GM12891 (cell line): ENCODE data around the gene CYP3A5.

Experiments
- POLR2A ChIP-seq: IDR thresholded peaks from 2 replicates; pipeline ENCODE4 v1.6.1; 2011; ENCODE audit warnings: low read depth, low read length, control low read depth
- POLR2AphosphoS5 ChIP-seq: IDR thresholded peaks from 2 replicates; pipeline ENCODE4 v1.6.1; 2011; ENCODE audit warnings: low read depth, low read length, control low read depth
- POU2F2 ChIP-seq: IDR thresholded peaks from 2 replicates; pipeline ENCODE4 v1.6.1; 2011; ENCODE audit warnings: low read depth, mild to moderate bottlenecking, control low read depth, low read length, moderate library complexity
- SPI1 ChIP-seq: IDR thresholded peaks from 2 replicates; pipeline ENCODE4 v1.6.1; 2011; ENCODE audit warnings: low read depth, low read length, control low read depth
- TAF1 ChIP-seq: IDR thresholded peaks from 2 replicates; pipeline ENCODE4 v1.6.1; 2011; ENCODE audit warnings: low read depth, low read length, control low read depth

DNA sequence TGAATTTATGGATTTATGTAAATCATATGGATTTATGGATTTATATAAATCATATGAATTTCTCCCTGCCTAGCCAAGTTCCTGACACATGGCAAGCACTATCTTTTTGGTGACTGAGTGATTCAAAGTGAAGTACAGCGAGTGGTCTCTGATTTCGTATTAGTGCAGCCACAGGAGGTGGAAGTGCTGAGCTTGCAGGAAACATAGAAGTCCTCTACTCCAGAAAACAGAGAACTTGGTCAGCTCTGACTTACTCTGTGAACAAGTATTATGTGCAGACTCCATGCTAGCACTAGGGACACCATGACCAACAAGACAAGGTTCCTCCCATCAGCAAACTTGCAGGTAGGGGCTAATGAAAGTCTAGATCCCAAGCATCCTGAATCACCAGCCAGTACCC is 28.5 kb downstream of the CYP3A5 start:
- no peak for TF ChIP-seq POLR2A
- TF ChIP-seq TAF1, result no peak
- no peak for TF ChIP-seq POLR2AphosphoS5
- no peak for TF ChIP-seq POU2F2
- TF ChIP-seq SPI1, result no peak
